Anterior cingulate cortex (tissue), 58 donors: ENCODE data around the gene RAPGEF6.
A peak's percentile ranks its signal among the peaks of the same experiment; 100 is the strongest.

Source experiments
- DNase-seq, 58 donors: peaks; one replicate each; lab custom pipeline; 2025; lab: John Stamatoyannopoulos, UW

Gene RAPGEF6

GRCh38 chr5:131563434-131564228 lies 71.4 kb downstream of the RAPGEF6 start:
- DNase-seq = no peak

- DNase-seq = no peak
Measured at GRCh38 chr5:131550606-131551005, 84.4 kb downstream of the RAPGEF6 start.

- DNase-seq = no peak
Measured at GRCh38 chr5:131548176-131548575, 86.9 kb downstream of the RAPGEF6 start.

GRCh38 chr5:131545845-131546244 lies 89.2 kb downstream of the RAPGEF6 start:
- DNase-seq = no peak

- DNase-seq = no peak
Measured at GRCh38 chr5:131542723-131543122, 92.3 kb downstream of the RAPGEF6 start.

GRCh38 chr5:131541762-131542161 lies 93.3 kb downstream of the RAPGEF6 start:
- DNase-seq = no peak

- no peak for DNase-seq
Measured at GRCh38 chr5:131541071-131541470, 94.0 kb downstream of the RAPGEF6 start.

- DNase-seq = no peak
Measured at GRCh38 chr5:131539251-131539650, 95.8 kb downstream of the RAPGEF6 start.

- no peak for DNase-seq
Measured at GRCh38 chr5:131538177-131538593, 96.8 kb downstream of the RAPGEF6 start.

- DNase-seq = no peak
Measured at GRCh38 chr5:131536850-131537448, 98.1 kb downstream of the RAPGEF6 start.

- no peak for DNase-seq
Measured at GRCh38 chr5:131536211-131536826, 98.7 kb downstream of the RAPGEF6 start.

- peak in 1 of 58 donors; percentile 9 for DNase-seq
Measured at GRCh38 chr5:131534974-131535373, 100.1 kb downstream of the RAPGEF6 start.

GRCh38 chr5:131533836-131534235 lies 101.2 kb downstream of the RAPGEF6 start:
- no peak for DNase-seq

GRCh38 chr5:131532031-131532640 lies 102.9 kb downstream of the RAPGEF6 start:
- DNase-seq = peak in 1 of 58 donors; percentile 3

GRCh38 chr5:131530706-131531331 lies 104.2 kb downstream of the RAPGEF6 start:
- DNase-seq = no peak

GRCh38 chr5:131528682-131529081 lies 106.3 kb downstream of the RAPGEF6 start:
- no peak for DNase-seq

GRCh38 chr5:131525805-131526204 lies 109.2 kb downstream of the RAPGEF6 start:
- no peak for DNase-seq

GRCh38 chr5:131524431-131524830 lies 110.6 kb downstream of the RAPGEF6 start:
- no peak for DNase-seq

GRCh38 chr5:131523500-131524185 lies 111.4 kb downstream of the RAPGEF6 start:
- DNase-seq = no peak

- no peak for DNase-seq
Measured at GRCh38 chr5:131521252-131521651, 113.8 kb downstream of the RAPGEF6 start.
